ENCODE results near the gene THRB. TPM values are rescaled to one million over a fixed set of nuclear protein-coding genes. Genes with fewer than 3 reads are reported as not detected.
A peak's percentile ranks its signal among the peaks of the same experiment; 100 is the strongest.

Gene THRB
- 0.18 TPM for polyA plus RNA-seq (2013, experiment 1 of 2)
- 0.18 TPM for polyA plus RNA-seq (2013, experiment 2 of 2)

DNA sequence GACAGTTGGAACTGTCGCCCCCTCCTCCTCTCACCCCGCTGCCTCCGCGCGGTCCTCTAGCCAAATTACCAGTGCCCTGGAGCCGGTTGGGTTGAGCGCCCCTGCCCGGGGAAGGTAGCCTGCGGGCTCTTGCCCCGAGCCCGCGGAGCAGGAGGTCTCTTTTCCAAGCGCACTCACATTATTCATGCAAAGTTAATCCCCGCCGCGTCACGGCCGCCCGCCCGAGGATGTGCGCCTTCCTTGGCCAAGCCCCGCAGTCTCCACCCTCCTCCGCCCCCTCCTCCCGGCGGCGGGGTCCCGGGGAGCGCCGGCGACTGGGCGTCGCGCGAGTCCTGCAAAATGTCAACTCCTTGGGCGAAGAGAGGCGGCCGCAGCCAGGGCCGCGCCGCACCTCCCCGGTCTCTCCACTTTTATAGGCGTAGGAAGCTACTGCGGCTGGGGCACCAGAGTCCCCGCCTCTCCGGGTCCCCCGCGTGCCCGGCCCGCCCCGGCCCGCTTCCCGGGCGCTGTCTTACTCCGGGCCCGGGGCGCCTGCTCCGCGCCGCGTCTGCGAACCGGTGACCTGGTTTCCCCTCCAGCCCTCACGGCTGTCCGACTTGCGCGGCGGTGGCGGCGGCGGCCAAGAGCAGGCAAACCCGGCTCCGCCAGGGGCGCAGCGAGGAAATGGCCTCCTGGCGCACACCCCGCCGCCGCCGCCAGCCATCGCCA is at the start of gene THRB:
Gene THRB (minus strand): TSS at position 233 of the 708 bp plus-strand sequence.
- peak within 1 kb of the TSS; percentile 85 for H3K9ac ChIP-seq (ENCODE audit: low read depth, low read length, poor library complexity)
- peak within 1 kb of the TSS; percentile 43 to 80 for H3K4me3 ChIP-seq (ENCODE audit: low read length in 2 of 2)
- H3K4ac ChIP-seq (ENCODE audit: low read length) = no peak within 1 kb of the TSS
- no peak within 1 kb of the TSS for H4K91ac ChIP-seq (ENCODE audit: low read depth, low read length, poor library complexity)
- H3K9me3 ChIP-seq (replicated peaks in 1 of 2; ENCODE audit: control insufficient read depth in 2 of 2, insufficient read depth in 1 of 2, low read depth in 1 of 2, low read length in 2 of 2) = no peaks in the 10 kb centered on the region
- H3K27me3 ChIP-seq (ENCODE audit: control insufficient read depth in 3 of 3, insufficient read depth in 3 of 3, low read depth in 1 of 3, low read length in 3 of 3) = peaks cover 0 to 68% (median 19%) of the 10 kb centered on the region in 3 experiments
- peak; percentile 63 for DNase-seq (ENCODE audit: low spot score)
- H2AK5ac ChIP-seq (ENCODE audit: low read depth, low read length) = no peak within 1 kb of the TSS
- H3K79me1 ChIP-seq (ENCODE audit: low read depth, low read length) = no peaks in the 10 kb centered on the region
- peak within 1 kb of the TSS; percentile 69 for H2BK15ac ChIP-seq (ENCODE audit: low read length)
- H3K4me1 ChIP-seq (ENCODE audit: control insufficient read depth in 2 of 2, insufficient read depth in 1 of 2, low read depth in 1 of 2, low read length in 2 of 2) = peaks cover 1 to 4% of the 10 kb centered on the region in 2 donors
- no CpG with 5 or more reads among the region's 80 CpGs for WGBS, 2 donors (ENCODE audit: extremely low coverage in 2 of 2, insufficient read length in 2 of 2, insufficient replicate concordance in 1 of 2)
- H3K14ac ChIP-seq (ENCODE audit: low read length) = peak within 1 kb of the TSS; percentile 50
- no peaks in the 10 kb centered on the region for H3K36me3 ChIP-seq (replicated peaks in 1 of 2; ENCODE audit: control insufficient read depth in 2 of 2, insufficient read depth in 2 of 2, low read length in 2 of 2)
- H2AFZ ChIP-seq (ENCODE audit: low read length) = peak within 1 kb of the TSS; percentile 98
- H2BK120ac ChIP-seq (ENCODE audit: low read depth, low read length) = no peak within 1 kb of the TSS
- H3K4me2 ChIP-seq (ENCODE audit: insufficient read depth, low read length, poor library complexity, severe bottlenecking) = peak within 1 kb of the TSS; percentile 100
- no peak within 1 kb of the TSS for H2BK5ac ChIP-seq (ENCODE audit: low read length)
- H4K8ac ChIP-seq (ENCODE audit: low read depth, low read length) = no peak within 1 kb of the TSS
- H3K23ac ChIP-seq (ENCODE audit: low read depth, low read length, poor library complexity) = peak within 1 kb of the TSS; percentile 82
- H2BK12ac ChIP-seq (ENCODE audit: low read length) = peak within 1 kb of the TSS; percentile 51
- H3K27ac ChIP-seq (replicated peaks; ENCODE audit: low read length) = no peak within 1 kb of the TSS
- H3K18ac ChIP-seq (ENCODE audit: low read length) = peak within 1 kb of the TSS; percentile 77

DNA sequence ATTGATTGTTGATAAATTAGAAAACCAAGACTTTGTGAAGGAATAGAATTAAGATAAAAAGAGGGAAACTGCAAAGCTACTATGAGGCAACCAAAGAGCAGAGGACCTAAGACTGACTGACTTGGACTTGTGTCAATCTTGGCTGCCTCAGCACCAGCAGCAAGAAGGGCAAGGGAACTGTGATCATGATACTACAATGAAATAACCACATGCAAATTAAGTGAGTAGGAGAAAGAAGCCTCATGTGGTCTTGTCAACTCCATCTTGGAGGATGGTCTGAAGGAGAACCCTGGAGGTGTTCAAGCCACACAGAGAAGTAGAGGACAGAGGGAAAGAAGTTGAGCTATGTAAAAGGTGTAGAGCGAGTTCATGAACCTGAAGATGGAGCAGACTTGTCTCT is 47.3 kb upstream of the THRB start:
- H3K36me3 ChIP-seq (replicated peaks in 1 of 2; ENCODE audit: control insufficient read depth in 2 of 2, insufficient read depth in 2 of 2, low read length in 2 of 2) = no peaks in the 10 kb centered on the region
- H2BK15ac ChIP-seq (ENCODE audit: low read length) = no peak overlapping the region
- no peaks in the 10 kb centered on the region for H3K27me3 ChIP-seq (ENCODE audit: control insufficient read depth in 3 of 3, insufficient read depth in 3 of 3, low read depth in 1 of 3, low read length in 3 of 3)
- H3K4me2 ChIP-seq (ENCODE audit: insufficient read depth, low read length, poor library complexity, severe bottlenecking) = no peak overlapping the region
- no peak overlapping the region for H2AK5ac ChIP-seq (ENCODE audit: low read depth, low read length)
- no peaks in the 10 kb centered on the region for H3K4me1 ChIP-seq (ENCODE audit: control insufficient read depth in 2 of 2, insufficient read depth in 1 of 2, low read depth in 1 of 2, low read length in 2 of 2)
- no CpG with 5 or more reads among the region's 1 CpG for WGBS, 2 donors (ENCODE audit: extremely low coverage in 2 of 2, insufficient read length in 2 of 2, insufficient replicate concordance in 1 of 2)
- no peak overlapping the region for H3K4me3 ChIP-seq (ENCODE audit: low read length in 2 of 2)
- no peak overlapping the region for H2AFZ ChIP-seq (ENCODE audit: low read length)
- no peak overlapping the region for H3K23ac ChIP-seq (ENCODE audit: low read depth, low read length, poor library complexity)
- H4K8ac ChIP-seq (ENCODE audit: low read depth, low read length) = no peak overlapping the region
- no peaks in the 10 kb centered on the region for H3K79me1 ChIP-seq (ENCODE audit: low read depth, low read length)
- H3K9me3 ChIP-seq (replicated peaks in 1 of 2; ENCODE audit: control insufficient read depth in 2 of 2, insufficient read depth in 1 of 2, low read depth in 1 of 2, low read length in 2 of 2) = no peaks in the 10 kb centered on the region
- no peak overlapping the region for H2BK120ac ChIP-seq (ENCODE audit: low read depth, low read length)
- peak overlapping the region; percentile 21 for H3K14ac ChIP-seq (ENCODE audit: low read length)
- no peak for DNase-seq (ENCODE audit: low spot score)
- H2BK5ac ChIP-seq (ENCODE audit: low read length) = no peak overlapping the region
- H4K91ac ChIP-seq (ENCODE audit: low read depth, low read length, poor library complexity) = no peak overlapping the region
- no peak overlapping the region for H3K4ac ChIP-seq (ENCODE audit: low read length)
- H3K18ac ChIP-seq (ENCODE audit: low read length) = no peak overlapping the region
- H2BK12ac ChIP-seq (ENCODE audit: low read length) = no peak overlapping the region
- no peak overlapping the region for H3K9ac ChIP-seq (ENCODE audit: low read depth, low read length, poor library complexity)
- H3K27ac ChIP-seq (replicated peaks; ENCODE audit: low read length) = no peak overlapping the region

DNA sequence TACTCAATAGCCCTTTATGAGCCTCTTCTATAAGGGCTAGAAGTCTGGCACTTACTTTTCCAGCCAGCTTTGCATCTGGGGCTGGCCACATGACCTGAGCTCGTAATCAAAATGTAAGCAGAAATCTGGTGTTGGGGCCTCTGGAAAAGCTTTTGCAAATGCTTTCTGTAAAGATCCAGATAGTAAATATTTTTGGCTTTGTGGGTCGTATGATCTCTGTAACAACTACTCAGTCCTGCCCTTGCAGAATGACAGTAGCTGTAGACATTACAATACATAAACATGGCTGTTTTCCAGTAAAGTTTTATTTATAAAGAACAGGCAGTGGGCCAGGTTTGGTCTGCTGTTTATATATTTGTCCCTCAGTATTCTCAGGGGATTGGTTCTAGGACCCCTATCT is 46.2 kb upstream of the THRB start:
- Histone ChIP-seq H2BK15ac (ENCODE audit: low read length) (no peak overlapping the region), H3K14ac (ENCODE audit: low read length) (no peak overlapping the region), H3K36me3 (replicated peaks in 1 of 2; ENCODE audit: control insufficient read depth in 2 of 2, insufficient read depth in 2 of 2, low read length in 2 of 2) (no peaks in the 10 kb centered on the region), H3K27ac (replicated peaks; ENCODE audit: low read length) (no peak overlapping the region), H3K9ac (ENCODE audit: low read depth, low read length, poor library complexity) (no peak overlapping the region), H2BK12ac (ENCODE audit: low read length) (no peak overlapping the region), H3K4me2 (ENCODE audit: insufficient read depth, low read length, poor library complexity, severe bottlenecking) (no peak overlapping the region), H2AK5ac (ENCODE audit: low read depth, low read length) (no peak overlapping the region), H2BK5ac (ENCODE audit: low read length) (no peak overlapping the region), H3K79me1 (ENCODE audit: low read depth, low read length) (no peaks in the 10 kb centered on the region), H3K4me3 (ENCODE audit: low read length in 2 of 2) (no peak overlapping the region), H2BK120ac (ENCODE audit: low read depth, low read length) (no peak overlapping the region), H3K23ac (ENCODE audit: low read depth, low read length, poor library complexity) (no peak overlapping the region), H4K91ac (ENCODE audit: low read depth, low read length, poor library complexity) (no peak overlapping the region), H3K18ac (ENCODE audit: low read length) (no peak overlapping the region), H3K4ac (ENCODE audit: low read length) (no peak overlapping the region), H3K9me3 (replicated peaks in 1 of 2; ENCODE audit: control insufficient read depth in 2 of 2, insufficient read depth in 1 of 2, low read depth in 1 of 2, low read length in 2 of 2) (no peaks in the 10 kb centered on the region), H2AFZ (ENCODE audit: low read length) (no peak overlapping the region), H4K8ac (ENCODE audit: low read depth, low read length) (no peak overlapping the region), H3K27me3 (ENCODE audit: control insufficient read depth in 3 of 3, insufficient read depth in 3 of 3, low read depth in 1 of 3, low read length in 3 of 3) (no peaks in the 10 kb centered on the region), H3K4me1 (ENCODE audit: control insufficient read depth in 2 of 2, insufficient read depth in 1 of 2, low read depth in 1 of 2, low read length in 2 of 2) (no peaks in the 10 kb centered on the region)
- no CpG with 5 or more reads among the region's 2 CpGs for WGBS, 2 donors (ENCODE audit: extremely low coverage in 2 of 2, insufficient read length in 2 of 2, insufficient replicate concordance in 1 of 2)
- DNase-seq (ENCODE audit: low spot score) = no peak

DNA sequence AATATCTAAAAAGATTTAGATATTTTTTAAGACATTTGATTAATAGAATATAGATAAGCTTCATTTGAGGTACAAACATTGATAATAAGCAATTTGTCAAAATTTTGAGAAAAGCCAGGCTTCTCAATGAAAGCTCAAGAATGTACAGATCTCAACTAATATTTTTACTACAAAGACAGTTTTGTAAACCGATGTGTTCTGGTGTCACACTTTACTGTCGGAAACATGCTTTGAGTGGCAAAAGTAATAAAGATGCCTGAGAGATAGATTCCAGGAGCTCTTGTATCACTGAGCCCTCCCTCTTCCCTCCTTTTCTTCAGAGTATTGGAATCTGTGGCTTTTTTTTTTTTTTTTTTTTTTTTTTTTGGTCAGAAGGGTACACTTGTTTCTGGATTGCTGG is 45.0 kb upstream of the THRB start:
- no peak overlapping the region for H2AFZ ChIP-seq (ENCODE audit: low read length)
- no peak overlapping the region for H4K91ac ChIP-seq (ENCODE audit: low read depth, low read length, poor library complexity)
- H2AK5ac ChIP-seq (ENCODE audit: low read depth, low read length) = no peak overlapping the region
- no peak overlapping the region for H2BK5ac ChIP-seq (ENCODE audit: low read length)
- DNase-seq (ENCODE audit: low spot score) = no peak
- H3K4me3 ChIP-seq (ENCODE audit: low read length in 2 of 2) = no peak overlapping the region
- no peak overlapping the region for H2BK15ac ChIP-seq (ENCODE audit: low read length)
- no peak overlapping the region for H3K4me2 ChIP-seq (ENCODE audit: insufficient read depth, low read length, poor library complexity, severe bottlenecking)
- no peak overlapping the region for H2BK120ac ChIP-seq (ENCODE audit: low read depth, low read length)
- no peak overlapping the region for H3K9ac ChIP-seq (ENCODE audit: low read depth, low read length, poor library complexity)
- H4K8ac ChIP-seq (ENCODE audit: low read depth, low read length) = no peak overlapping the region
- no peak overlapping the region for H3K4ac ChIP-seq (ENCODE audit: low read length)
- no peak overlapping the region for H3K14ac ChIP-seq (ENCODE audit: low read length)
- no peaks in the 10 kb centered on the region for H3K79me1 ChIP-seq (ENCODE audit: low read depth, low read length)
- WGBS, 2 donors (ENCODE audit: extremely low coverage in 2 of 2, insufficient read length in 2 of 2, insufficient replicate concordance in 1 of 2) = no CpG with 5 or more reads among the region's 2 CpGs
- no peak overlapping the region for H3K27ac ChIP-seq (replicated peaks; ENCODE audit: low read length)
- no peaks in the 10 kb centered on the region for H3K4me1 ChIP-seq (ENCODE audit: control insufficient read depth in 2 of 2, insufficient read depth in 1 of 2, low read depth in 1 of 2, low read length in 2 of 2)
- H2BK12ac ChIP-seq (ENCODE audit: low read length) = no peak overlapping the region
- H3K23ac ChIP-seq (ENCODE audit: low read depth, low read length, poor library complexity) = no peak overlapping the region
- no peak overlapping the region for H3K18ac ChIP-seq (ENCODE audit: low read length)
- H3K36me3 ChIP-seq (replicated peaks in 1 of 2; ENCODE audit: control insufficient read depth in 2 of 2, insufficient read depth in 2 of 2, low read length in 2 of 2) = no peaks in the 10 kb centered on the region
- no peaks in the 10 kb centered on the region for H3K27me3 ChIP-seq (ENCODE audit: control insufficient read depth in 3 of 3, insufficient read depth in 3 of 3, low read depth in 1 of 3, low read length in 3 of 3)
- H3K9me3 ChIP-seq (replicated peaks in 1 of 2; ENCODE audit: control insufficient read depth in 2 of 2, insufficient read depth in 1 of 2, low read depth in 1 of 2, low read length in 2 of 2) = no peaks in the 10 kb centered on the region
